HG03196 (cell line): ENCODE results near the gene PLOD2.

Source experiments
- ATAC-seq: cut with Tn5 transposase; IDR thresholded peaks from one replicate; pipeline ENCODE4 v1.9.1; 2021; ENCODE audit not compliant: unreplicated experiment

PLOD2 gene

DNA sequence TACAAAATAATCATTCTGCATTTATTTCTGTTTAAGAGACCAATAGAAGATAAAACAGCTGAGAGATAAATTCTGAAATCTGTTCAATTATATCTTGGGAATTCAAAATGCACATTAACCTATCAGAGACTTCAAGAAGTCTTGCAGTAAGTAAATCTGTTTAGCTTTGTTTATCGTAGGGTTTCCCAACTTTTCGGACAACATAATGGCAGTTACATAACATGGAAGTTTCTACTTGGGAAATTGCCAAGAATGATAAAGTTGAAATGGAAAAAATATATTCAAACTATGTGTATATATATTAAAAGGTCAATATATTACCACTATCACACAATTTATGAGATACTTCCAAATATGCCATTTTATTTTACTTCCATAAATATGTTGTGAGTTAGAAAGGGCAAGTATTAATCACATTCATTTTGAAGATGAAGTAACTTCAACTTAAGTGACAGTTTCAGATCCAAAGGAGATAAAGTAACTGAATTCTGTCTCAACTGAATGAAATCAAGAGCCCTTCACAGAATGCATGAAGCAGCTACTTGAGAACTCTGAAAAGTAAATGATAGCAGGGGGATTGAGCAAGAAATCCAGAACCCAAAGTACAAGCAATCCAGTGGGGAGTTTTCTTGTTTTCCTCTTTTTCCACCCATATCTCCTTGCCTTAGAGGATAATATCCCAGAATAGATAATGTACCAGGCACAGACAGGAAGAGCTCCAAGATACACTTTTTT, 108.8 kb downstream of the PLOD2 start:
- no peak for ATAC-seq

DNA sequence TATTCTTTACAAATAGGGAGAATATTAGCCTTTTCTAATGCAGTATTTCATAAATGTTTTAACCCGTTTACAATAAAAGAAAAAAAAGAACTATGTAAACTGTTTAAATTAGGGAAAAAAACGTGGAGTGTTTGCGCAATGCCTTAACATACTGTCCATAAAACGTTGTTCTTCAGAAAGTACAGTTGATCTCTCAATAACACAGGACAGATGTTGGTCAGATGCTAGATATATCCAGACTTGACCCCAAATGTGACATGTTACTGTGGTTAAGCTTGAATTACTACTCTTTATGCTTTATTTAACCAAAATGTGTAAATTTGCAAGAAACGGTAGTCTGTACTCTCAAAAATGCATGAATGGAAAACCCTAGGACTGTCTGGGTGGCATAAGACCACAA, 110.3 kb downstream of the PLOD2 start:
- no peak for ATAC-seq

DNA sequence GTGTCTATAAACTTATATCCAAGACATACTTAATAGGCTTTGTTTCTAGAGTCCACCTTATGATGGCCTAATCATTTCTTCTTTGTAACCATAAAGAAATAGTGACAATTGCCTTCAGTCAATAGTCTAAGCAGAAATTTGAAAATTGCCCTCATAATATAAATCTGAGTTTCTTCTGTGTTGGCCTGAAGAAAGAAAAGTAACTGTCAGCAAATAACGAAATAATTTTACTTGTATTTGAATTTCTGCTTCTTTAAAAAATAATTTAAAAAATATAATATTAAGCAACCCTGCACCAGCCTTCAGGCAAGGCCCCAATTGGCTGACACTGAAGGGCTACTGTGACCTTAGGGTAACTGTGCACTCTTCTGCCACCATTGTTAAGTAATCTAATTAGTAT, 113.5 kb downstream of the PLOD2 start:
- ATAC-seq, result no peak

DNA sequence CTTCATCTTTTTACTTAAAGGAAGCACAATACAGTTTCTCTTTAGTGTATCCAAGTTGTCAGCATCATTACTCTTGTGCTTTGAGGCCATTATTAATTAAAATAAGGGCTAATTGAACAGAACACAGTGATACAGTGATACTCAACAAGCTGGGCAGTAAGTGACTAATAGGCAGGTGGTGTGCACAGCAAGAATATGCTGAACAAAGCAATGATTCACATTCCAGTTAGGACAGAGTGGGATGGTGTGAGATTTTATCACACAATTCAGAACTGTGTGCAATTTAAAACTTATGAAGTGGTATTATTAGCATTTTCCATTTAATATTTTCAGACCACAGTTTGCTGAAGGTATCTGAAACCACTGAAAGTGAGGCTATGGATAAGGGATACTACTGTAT, 116.9 kb downstream of the PLOD2 start:
- ATAC-seq, result no peak

DNA sequence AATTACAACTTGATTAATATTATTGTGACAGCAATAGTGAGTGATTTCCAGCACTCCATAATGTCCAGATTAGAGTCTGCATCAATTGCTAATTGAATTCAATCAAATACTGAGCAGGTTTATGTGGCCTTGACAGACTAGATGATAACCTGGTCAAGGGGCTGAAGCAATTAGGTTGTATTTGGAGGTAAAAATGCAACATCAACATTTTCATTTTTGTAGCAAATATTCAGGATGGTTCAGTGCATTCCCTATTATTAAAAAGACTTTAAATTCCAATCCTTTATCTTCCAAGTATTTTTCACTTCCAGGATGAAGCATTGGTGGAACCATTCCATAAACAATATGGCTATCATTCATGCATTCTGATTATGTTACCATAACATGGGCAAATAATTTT, 120.4 kb downstream of the PLOD2 start:
- ATAC-seq, result no peak

DNA sequence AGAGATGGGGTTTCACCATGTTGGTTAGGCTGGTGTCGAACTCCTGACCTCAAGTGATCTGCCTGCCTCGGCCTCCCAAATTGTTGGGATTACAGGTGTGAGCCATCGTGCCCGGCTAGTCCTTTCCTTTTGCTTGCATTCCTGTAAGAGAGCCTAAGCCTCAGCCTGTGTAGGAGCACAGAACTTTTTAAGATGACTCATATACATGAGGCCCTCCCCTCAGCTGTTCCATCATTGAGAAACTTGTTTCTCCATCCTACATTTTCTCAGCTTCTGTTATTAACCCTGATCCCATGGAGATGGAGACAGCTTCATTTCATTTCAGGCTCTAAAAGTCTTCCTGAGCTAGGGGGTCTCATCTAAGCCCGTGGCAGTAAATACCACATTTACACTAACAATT, 123.3 kb downstream of the PLOD2 start:
- ATAC-seq, result no peak

DNA sequence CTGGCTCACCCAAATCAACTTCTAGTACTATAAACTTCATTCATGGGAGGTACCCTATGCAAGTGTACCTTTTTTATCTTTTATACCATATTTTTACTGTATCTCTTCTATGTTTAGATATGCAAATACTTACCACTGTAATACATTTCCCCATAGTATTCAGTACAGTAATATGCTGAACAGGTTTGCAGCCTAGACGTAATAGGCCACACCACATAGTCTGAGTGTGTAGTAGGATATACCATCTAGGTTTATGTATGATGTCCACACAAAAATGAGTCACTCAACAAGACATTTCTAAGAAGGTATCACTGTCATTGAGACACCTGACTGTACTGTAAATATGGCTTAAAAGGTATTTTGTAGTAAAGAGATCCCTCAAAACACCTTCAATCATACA, 124.7 kb downstream of the PLOD2 start:
- no peak for ATAC-seq

DNA sequence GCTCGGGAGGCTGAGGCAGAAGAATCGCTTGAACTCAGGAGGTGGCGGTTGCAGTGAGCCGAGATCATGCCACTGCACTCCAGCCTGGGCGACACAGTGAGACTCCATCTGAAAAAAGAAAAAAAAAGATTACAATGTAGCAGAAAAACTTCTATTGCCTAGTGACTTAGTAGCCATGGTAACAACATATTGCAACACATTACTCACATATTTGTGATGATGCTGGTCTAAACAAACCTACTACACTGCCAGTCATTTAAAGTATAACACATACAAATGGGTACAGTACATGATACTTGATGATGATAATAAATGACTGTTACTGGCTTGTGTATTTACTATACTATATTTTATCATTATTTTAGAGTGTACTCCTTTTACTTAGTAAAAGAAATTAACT, 125.6 kb downstream of the PLOD2 start:
- no peak for ATAC-seq

DNA sequence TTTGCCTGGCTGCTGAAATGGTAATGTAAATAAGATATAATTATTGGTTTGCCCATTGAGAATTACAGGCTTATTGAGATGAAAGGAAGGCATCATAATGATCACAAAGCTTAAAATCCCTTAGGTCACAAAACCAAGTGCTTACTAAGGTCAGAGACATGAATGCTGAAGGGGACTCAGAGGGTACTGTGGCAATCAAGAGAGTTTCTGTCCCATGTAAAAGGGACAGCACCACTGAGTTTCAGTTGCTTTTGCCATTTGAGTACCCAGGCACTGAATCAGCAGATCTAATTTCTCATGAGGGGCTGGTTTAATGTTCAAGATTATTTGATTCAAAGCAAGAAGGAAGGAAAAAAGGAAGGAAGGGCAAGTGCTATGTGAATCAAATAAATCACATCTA, 127.0 kb downstream of the PLOD2 start:
- no peak for ATAC-seq

DNA sequence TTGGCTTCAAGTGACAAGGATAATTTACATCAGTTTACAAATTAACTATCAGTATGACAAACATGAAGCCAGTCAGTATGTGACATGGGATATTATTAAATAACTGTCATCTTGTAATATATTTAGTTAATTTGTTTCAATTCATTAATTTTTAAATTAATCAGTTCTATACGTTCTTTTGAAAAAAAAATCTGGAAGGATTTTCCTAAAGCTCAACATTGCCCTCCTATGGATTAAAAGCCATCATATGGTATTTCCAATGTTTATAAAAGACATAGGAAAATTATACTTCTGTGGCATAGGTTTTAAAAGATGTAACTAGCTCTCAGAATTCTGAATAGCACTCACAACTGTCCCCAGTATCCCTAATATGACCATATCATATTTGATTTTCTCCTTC, 134.4 kb downstream of the PLOD2 start:
- no peak for ATAC-seq

DNA sequence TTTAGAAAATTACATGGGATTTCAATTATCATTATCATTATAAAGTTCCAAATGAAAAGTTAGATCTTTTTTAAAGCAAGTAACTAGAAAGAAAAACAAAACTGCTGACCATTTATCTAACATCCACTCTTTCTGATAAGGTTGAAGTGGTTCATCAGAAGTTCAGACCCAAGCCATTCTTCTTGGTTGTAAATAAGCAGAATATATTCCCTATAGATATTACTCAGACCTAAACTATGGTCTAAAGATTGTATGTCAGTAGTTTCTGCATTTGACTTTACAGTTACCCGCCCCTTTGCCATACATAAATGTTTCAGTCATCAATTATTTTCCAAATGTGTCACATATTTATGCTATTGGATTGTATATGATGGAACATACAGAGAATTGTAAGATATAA, 136.7 kb downstream of the PLOD2 start:
- no peak for ATAC-seq

DNA sequence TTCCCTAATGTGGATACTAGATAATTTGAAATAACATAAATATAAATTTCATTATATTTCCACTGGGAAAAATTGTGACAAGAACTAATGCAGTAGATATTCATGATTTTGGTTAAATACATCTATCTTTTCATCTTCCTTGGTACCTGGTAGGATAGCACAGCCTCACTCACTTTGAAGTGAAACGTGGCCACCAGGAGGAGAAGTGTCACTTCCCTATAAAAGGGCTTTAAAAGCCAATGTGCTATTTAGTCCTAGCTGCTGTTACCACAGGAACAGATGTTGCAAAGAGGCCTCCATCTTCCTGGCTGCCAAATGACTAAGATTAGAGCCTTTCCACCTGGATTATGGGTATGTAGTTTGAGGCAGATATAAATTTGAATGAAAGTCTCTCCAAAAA, 140.0 kb downstream of the PLOD2 start:
- no peak for ATAC-seq

DNA sequence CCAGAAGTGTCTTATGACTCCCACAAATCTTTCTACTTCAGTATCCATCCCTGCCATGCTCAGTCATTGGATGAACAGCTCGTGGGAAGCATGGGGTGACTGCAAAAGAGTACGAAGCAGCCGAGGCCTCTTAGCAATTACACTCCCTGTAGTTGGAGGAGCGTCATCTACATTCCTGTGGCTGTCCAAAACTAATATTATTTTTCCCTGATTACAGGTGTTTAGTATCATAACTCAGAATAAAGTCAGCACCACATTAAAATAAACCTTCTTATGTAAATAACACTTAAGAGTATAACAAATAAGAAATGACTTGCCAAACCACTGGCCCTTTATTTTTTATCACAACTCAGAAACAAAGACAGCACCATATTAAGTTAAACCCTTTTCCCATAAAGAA, 141.5 kb downstream of the PLOD2 start:
- no peak for ATAC-seq
